Uterine smooth muscle cell (primary cell): Measurements from ENCODE around the gene VWA1. TPM values are rescaled to one million over a fixed set of nuclear protein-coding genes. Genes with fewer than 3 reads are reported as not detected.

Experiments used
- total RNA-seq: library from RNA; depleted of rRNA; stranded (reverse); fragments of >200 nt; gene quantifications from 2 replicates; pipeline ENCODE4 v1.2.3, GENCODE V29; 2014

VWA1 gene
- total RNA-seq: 3.2 and 5.1 TPM in 2 replicates

GRCh38 chr1:1435106-1435903 is at the start of gene VWA1:
Gene VWA1, plus strand, starts transcription at chr1:1435690. Its CDS starts 59 bp downstream, at chr1:1435749.

GRCh38 chr1:1399187-1399871 is 36.2 kb upstream of the VWA1 start, which contains the start of gene CCNL2:
Gene CCNL2, minus strand, starts transcription at chr1:1399335. Its CDS starts 29 bp downstream, at chr1:1399306.

GRCh38 chr1:1406821-1407635 is 28.5 kb upstream of the VWA1 start, which contains the start of gene MRPL20:
Gene MRPL20, minus strand, starts transcription at chr1:1407293. Its CDS starts 76 bp downstream, at chr1:1407217.

GRCh38 chr1:1421147-1421906 is 14.2 kb upstream of the VWA1 start, which contains the start of gene ANKRD65:
Gene ANKRD65, minus strand, starts transcription at chr1:1421276. Its CDS starts 271 bp downstream, at chr1:1421005.

GRCh38 chr1:1449099-1449739 is 13.7 kb downstream of the VWA1 start, which contains the start of gene ATAD3C:
Gene ATAD3C, plus strand, starts transcription at chr1:1449689. Its CDS starts 995 bp downstream, at chr1:1450684.

GRCh38 chr1:1471389-1472052 is 36.0 kb downstream of the VWA1 start, which contains the start of gene ATAD3B:
Gene ATAD3B, plus strand, starts transcription at chr1:1471765. Its CDS starts 120 bp downstream, at chr1:1471885.

Other genes with a start within 250 kb of the VWA1 start
- gene TNFRSF18, start 229.1 kb upstream of the VWA1 start, total RNA-seq: 0.12 TPM in 1 of 2 replicates, not detected in the other
- 0.12 TPM in 1 of 2 replicates, not detected in the other for gene TNFRSF4, start 221.5 kb upstream of the VWA1 start, total RNA-seq
- gene SDF4, start 203.7 kb upstream of the VWA1 start, total RNA-seq: 100 and 158 TPM in 2 replicates
- 32.0 and 35.1 TPM in 2 replicates for gene B3GALT6, start 203.5 kb upstream of the VWA1 start, total RNA-seq
- 1.1 and 2.0 TPM in 2 replicates for gene C1QTNF12, start 189.0 kb upstream of the VWA1 start, total RNA-seq
- gene UBE2J2, start 161.8 kb upstream of the VWA1 start, total RNA-seq: 37.2 and 51.7 TPM in 2 replicates
- gene SCNN1D, start 155.3 kb upstream of the VWA1 start, total RNA-seq: 0.89 and 1.7 TPM in 2 replicates
- 38.2 and 64.0 TPM in 2 replicates for gene ACAP3, start 127.8 kb upstream of the VWA1 start, total RNA-seq
- 15.0 and 24.8 TPM in 2 replicates for gene PUSL1, start 127.1 kb upstream of the VWA1 start, total RNA-seq
- 56.2 and 67.3 TPM in 2 replicates for gene INTS11, start 111.0 kb upstream of the VWA1 start, total RNA-seq
- gene CPTP, start 110.9 kb upstream of the VWA1 start, total RNA-seq: 10.3 and 10.5 TPM in 2 replicates
- gene TAS1R3, start 104.4 kb upstream of the VWA1 start, total RNA-seq: 0.11 and 0.12 TPM in 2 replicates
- 133 and 150 TPM in 2 replicates for gene DVL1, start 86.3 kb upstream of the VWA1 start, total RNA-seq
- 203 and 230 TPM in 2 replicates for gene MXRA8, start 77.1 kb upstream of the VWA1 start, total RNA-seq
- gene AURKAIP1, start 60.5 kb upstream of the VWA1 start, total RNA-seq: 94.9 and 118 TPM in 2 replicates
- gene CCNL2, start 36.4 kb upstream of the VWA1 start, total RNA-seq: 125 and 147 TPM in 2 replicates
- 72.1 and 100 TPM in 2 replicates for gene MRPL20, start 28.4 kb upstream of the VWA1 start, total RNA-seq
- 0.77 and 0.87 TPM in 2 replicates for gene ANKRD65, start 14.4 kb upstream of the VWA1 start, total RNA-seq
- 0.50 TPM in 1 of 2 replicates, not detected in the other for gene ATAD3C, start 14.0 kb downstream of the VWA1 start, total RNA-seq
- gene ATAD3B, start 36.1 kb downstream of the VWA1 start, total RNA-seq: 16.9 and 35.3 TPM in 2 replicates
- gene ATAD3A, start 76.5 kb downstream of the VWA1 start, total RNA-seq: 33.6 and 79.5 TPM in 2 replicates
- 3.3 and 7.2 TPM in 2 replicates for gene TMEM240, start 104.9 kb downstream of the VWA1 start, total RNA-seq
- 62.5 and 67.6 TPM in 2 replicates for gene SSU72, start 139.2 kb downstream of the VWA1 start, total RNA-seq
- 0.77 and 1.00 TPM in 2 replicates for gene FNDC10, start 164.4 kb downstream of the VWA1 start, total RNA-seq
- 49.7 and 112 TPM in 2 replicates for gene MIB2, start 179.8 kb downstream of the VWA1 start, total RNA-seq
- gene MMP23B, start 196.5 kb downstream of the VWA1 start, total RNA-seq: 1.2 and 4.7 TPM in 2 replicates
- 8.4 and 12.3 TPM in 2 replicates for gene CDK11B, start 223.3 kb downstream of the VWA1 start, total RNA-seq